B cell (primary cell): ENCODE data around the gene ROMO1.

ENCODE experiments used
- CTCF ChIP-seq: fragments of 200-600 bp; IDR thresholded peaks from one replicate; pipeline ENCODE4 v1.8.0; 2022; ENCODE audit warnings: antibody characterized with exemption, mild to moderate bottlenecking
- EZH2 ChIP-seq: IDR thresholded peaks from 2 replicates; pipeline ENCODE4 v1.6.1; 2012; ENCODE audit warnings: borderline replicate concordance, low read depth, mild to moderate bottlenecking, moderate library complexity, low read length; ENCODE audit not compliant: insufficient read depth, poor library complexity, severe bottlenecking

DNA sequence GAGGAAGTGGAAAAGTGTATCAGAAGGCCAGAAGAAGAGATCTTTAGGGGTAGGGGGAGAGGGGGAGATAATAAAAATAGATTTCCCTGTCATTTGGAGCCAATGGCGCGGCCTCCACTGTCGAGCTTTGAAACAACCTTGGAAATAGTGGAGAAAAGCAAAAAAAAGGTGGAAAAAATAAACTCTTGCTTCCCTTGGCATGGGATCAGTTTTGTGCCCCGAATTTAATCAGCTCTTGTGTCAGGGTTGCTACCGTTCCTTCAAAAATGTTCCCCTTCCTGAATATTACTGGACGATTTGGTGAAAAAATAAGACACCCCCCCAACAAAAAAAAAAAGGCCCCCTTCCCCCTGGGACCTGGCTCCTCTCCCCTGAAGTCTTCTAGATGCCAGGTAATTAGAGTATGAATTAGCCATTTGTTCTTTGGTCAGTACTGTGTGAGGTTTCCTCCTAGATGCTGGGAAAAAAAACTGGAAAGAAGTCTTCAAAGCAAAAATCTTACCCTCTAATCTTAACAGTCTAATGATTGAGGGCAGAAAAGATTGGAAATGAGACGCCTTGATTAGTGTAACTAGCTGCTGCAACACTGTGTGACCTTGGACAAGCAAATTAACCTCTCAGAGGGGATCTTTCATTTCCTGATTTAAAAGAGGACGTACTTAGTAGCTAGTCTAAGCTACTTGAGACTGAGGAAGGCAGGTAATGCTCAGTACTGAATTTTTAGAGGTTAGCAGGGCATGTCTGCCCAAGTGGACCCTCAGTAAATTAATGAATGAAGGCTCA, 43.7 kb downstream of the ROMO1 start:
- TF ChIP-seq CTCF (no peak), EZH2 (no peak)
